ENCODE results near the gene PYGB. TPM values are rescaled to one million over a fixed set of nuclear protein-coding genes. Genes with fewer than 3 reads are reported as not detected.

Gene PYGB
- total RNA-seq, 2 experiments from 2014 or later: 26.3 to 27.5 TPM

GRCh38 chr20:25250508-25250907, 2.6 kb downstream of the PYGB start:
- H3K4me3 Mint-ChIP-seq: peak overlapping the region; percentile 94
- POLR2A ChIA-PET: interaction anchor here (1.2 to 2.1 kb wide), 2 partner anchors 10 to 257 kb away, joined by 3 to 14 read pairs; partner anchors contain the start of gene APMAP
- CTCF ChIA-PET: interaction anchor here (1.8 kb wide), 1 partner anchor 9 kb away, joined by 5 read pairs; no protein-coding TSS in a partner anchor
- no peaks in the 10 kb centered on the region for H3K27me3 ChIP-seq (ENCODE audit: control insufficient read depth in 1 of 2, insufficient read depth in 2 of 2, low read length in 2 of 2)
- H3K36me3 Mint-ChIP-seq (ENCODE audit: low read depth): peaks cover 32% of the 10 kb centered on the region
- no peaks in the 10 kb centered on the region for H3K9me3 Mint-ChIP-seq
- H3K27ac Mint-ChIP-seq: peak overlapping the region; percentile 51
- DNase-seq (no peak), ATAC-seq (ENCODE audit: poor library complexity) (no peak)
- peaks cover 29% of the 10 kb centered on the region for H3K4me1 ChIP-seq (ENCODE audit: insufficient read depth, low read length)
- no peak overlapping the region for H3K27ac ChIP-seq (ENCODE audit: low read depth in 1 of 2, low read length in 2 of 2)
- H3K4me3 ChIP-seq (ENCODE audit: low read length): no peak overlapping the region
- peaks cover 63% of the 10 kb centered on the region for H3K4me1 Mint-ChIP-seq (ENCODE audit: low read depth)
- no peaks in the 10 kb centered on the region for H3K27me3 Mint-ChIP-seq
- H3K9me3 ChIP-seq (ENCODE audit: control insufficient read depth in 1 of 2, insufficient read depth in 1 of 2, low read length in 2 of 2): no peaks in the 10 kb centered on the region
- TF ChIP-seq CTCF (IDR thresholded peaks at IDR 0.05): no peak
- intact Hi-C loops (cut with DNase I, micrococcal nuclease): loop anchor here in 1 of 2 experiments (5.0 kb wide), 1 partner anchor 163 kb away; no protein-coding TSS in a partner anchor
- no peaks in the 10 kb centered on the region for H3K36me3 ChIP-seq (ENCODE audit: insufficient read depth, low read length)

GRCh38 chr20:25251019-25251418, 3.1 kb downstream of the PYGB start:
- Mint-ChIP-seq H3K27me3 (no peaks in the 10 kb centered on the region), H3K9me3 (no peaks in the 10 kb centered on the region), H3K4me1 (ENCODE audit: low read depth) (peaks cover 66% of the 10 kb centered on the region), H3K36me3 (ENCODE audit: low read depth) (peaks cover 32% of the 10 kb centered on the region), H3K4me3 (peak overlapping the region; percentile 12), H3K27ac (peak overlapping the region; percentile 51)
- no peak for DNase-seq
- Histone ChIP-seq H3K4me3 (ENCODE audit: low read length) (no peak overlapping the region), H3K27me3 (ENCODE audit: control insufficient read depth in 1 of 2, insufficient read depth in 2 of 2, low read length in 2 of 2) (no peaks in the 10 kb centered on the region), H3K9me3 (ENCODE audit: control insufficient read depth in 1 of 2, insufficient read depth in 1 of 2, low read length in 2 of 2) (no peaks in the 10 kb centered on the region), H3K4me1 (ENCODE audit: insufficient read depth, low read length) (peaks cover 29% of the 10 kb centered on the region), H3K27ac (ENCODE audit: low read depth in 1 of 2, low read length in 2 of 2) (no peak overlapping the region), H3K36me3 (ENCODE audit: insufficient read depth, low read length) (no peaks in the 10 kb centered on the region)
- ChIA-PET POLR2A (interaction anchor here (1.2 to 2.1 kb wide), 2 partner anchors 10 to 258 kb away, joined by 3 to 14 read pairs; partner anchors contain the start of gene APMAP), CTCF (interaction anchor here (0.6 to 1.8 kb wide), 2 partner anchors 9 to 15 kb away, joined by 4 to 5 read pairs; no protein-coding TSS in a partner anchor)
- TF ChIP-seq CTCF (IDR thresholded peaks at IDR 0.05): no peak
- intact Hi-C loops (cut with DNase I, micrococcal nuclease): loop anchor here in 1 of 2 experiments (5.0 kb wide), 1 partner anchor 164 kb away; no protein-coding TSS in a partner anchor
- ATAC-seq (ENCODE audit: poor library complexity): no peak

GRCh38 chr20:25251558-25251957, 3.7 kb downstream of the PYGB start:
- Mint-ChIP-seq H3K4me3 (peak overlapping the region; percentile 28), H3K36me3 (ENCODE audit: low read depth) (peaks cover 28% of the 10 kb centered on the region), H3K9me3 (no peaks in the 10 kb centered on the region), H3K27me3 (no peaks in the 10 kb centered on the region), H3K27ac (peak overlapping the region; percentile 37), H3K4me1 (ENCODE audit: low read depth) (peaks cover 67% of the 10 kb centered on the region)
- Histone ChIP-seq H3K36me3 (ENCODE audit: insufficient read depth, low read length) (no peaks in the 10 kb centered on the region), H3K4me1 (ENCODE audit: insufficient read depth, low read length) (peaks cover 29% of the 10 kb centered on the region), H3K9me3 (ENCODE audit: control insufficient read depth in 1 of 2, insufficient read depth in 1 of 2, low read length in 2 of 2) (no peaks in the 10 kb centered on the region), H3K27ac (ENCODE audit: low read depth in 1 of 2, low read length in 2 of 2) (no peak overlapping the region), H3K4me3 (ENCODE audit: low read length) (no peak overlapping the region), H3K27me3 (ENCODE audit: control insufficient read depth in 1 of 2, insufficient read depth in 2 of 2, low read length in 2 of 2) (no peaks in the 10 kb centered on the region)
- no peak for ATAC-seq (ENCODE audit: poor library complexity)
- intact Hi-C loops (cut with DNase I, micrococcal nuclease): loop anchor here in 1 of 2 experiments (5.0 kb wide), 1 partner anchor 164 kb away; no protein-coding TSS in a partner anchor
- POLR2A ChIA-PET: interaction anchor here (1.2 to 2.1 kb wide), 2 partner anchors 9 to 258 kb away, joined by 3 to 14 read pairs; partner anchors contain the start of gene APMAP
- no peak for DNase-seq
- CTCF ChIA-PET: interaction anchor here (0.6 kb wide), 1 partner anchor 14 kb away, joined by 4 read pairs; no protein-coding TSS in a partner anchor
- no peak for TF ChIP-seq CTCF (IDR thresholded peaks at IDR 0.05)
